ENCODE measurements around the gene SLC7A4. TPM values are rescaled to one million over a fixed set of nuclear protein-coding genes. Genes with fewer than 3 reads are reported as not detected.
"Not testable (repeated sequence)": the region's sequence is repeated elsewhere in the genome, so short reads cannot be mapped to it uniquely, and the experiment has no call there.

Gene SLC7A4
- total and polyA plus RNA-seq, 12 donors, result 0.73 to 7.2 (median 3.3) TPM

GRCh38 chr22:21052715-21053459, 20.5 kb upstream of the SLC7A4 start:
- no peaks in the 10 kb centered on the region for H3K9me3 ChIP-seq (replicated peaks in 1 of 3)
- 78 to 84% (median 82%) methylated on average over 7 to 8 of the region's 8 CpGs for WGBS, 4 donors
- no peak overlapping the region for H3K27ac ChIP-seq
- H3K27me3 ChIP-seq, result no peaks in the 10 kb centered on the region
- H3K4me3 ChIP-seq, result no peak overlapping the region
- intact Hi-C loops (cut with DNase I), result no loop called here
- H3K36me3 ChIP-seq (replicated peaks in 1 of 2), result no peaks in the 10 kb centered on the region
- TF ChIP-seq POLR2A (IDR thresholded peaks at IDR 0.05) (no peak), CTCF (IDR thresholded peaks at IDR 0.05) (no peak)
- DNase-seq, result no peak
- H3K4me1 ChIP-seq (replicated peaks in 1 of 2), result no peaks in the 10 kb centered on the region

- no peaks in the 10 kb centered on the region for H3K9me3 ChIP-seq (replicated peaks in 1 of 3)
- intact Hi-C loops (cut with DNase I), result no loop called here
- no peak overlapping the region for H3K4me3 ChIP-seq
- H3K4me1 ChIP-seq (replicated peaks in 1 of 2), result no peaks in the 10 kb centered on the region
- H3K36me3 ChIP-seq (replicated peaks in 1 of 2), result no peaks in the 10 kb centered on the region
- no peak for DNase-seq
- no peaks in the 10 kb centered on the region for H3K27me3 ChIP-seq
- WGBS, 4 donors, result 66 to 75% (median 71%) methylated on average over 8 of the region's 8 CpGs
- TF ChIP-seq CTCF (IDR thresholded peaks at IDR 0.05) (no peak), POLR2A (IDR thresholded peaks at IDR 0.05) (no peak)
- H3K27ac ChIP-seq, result no peak overlapping the region
Observed at GRCh38 chr22:21051831-21052400, 19.6 kb upstream of the SLC7A4 start.

GRCh38 chr22:21051145-21051830, 18.9 kb upstream of the SLC7A4 start:
- no peak overlapping the region for H3K4me3 ChIP-seq
- no peak overlapping the region for H3K27ac ChIP-seq
- no peaks in the 10 kb centered on the region for H3K36me3 ChIP-seq (replicated peaks in 1 of 2)
- no peaks in the 10 kb centered on the region for H3K27me3 ChIP-seq
- TF ChIP-seq POLR2A (IDR thresholded peaks at IDR 0.05) (no peak), CTCF (IDR thresholded peaks at IDR 0.05) (no peak)
- intact Hi-C loops (cut with DNase I), result no loop called here
- no peaks in the 10 kb centered on the region for H3K9me3 ChIP-seq (replicated peaks in 1 of 3)
- H3K4me1 ChIP-seq (replicated peaks in 1 of 2), result no peaks in the 10 kb centered on the region
- DNase-seq, result no peak
- 81 to 89% (median 85%) methylated on average over 9 of the region's 9 CpGs for whole genome bisulfite sequencing, 4 donors

GRCh38 chr22:21048965-21049364, 16.6 kb upstream of the SLC7A4 start:
- H3K9me3 ChIP-seq (replicated peaks in 1 of 3); intact Hi-C loops (cut with DNase I); H3K27me3 ChIP-seq; H3K4me3 ChIP-seq; DNase-seq; H3K27ac ChIP-seq; H3K36me3 ChIP-seq (replicated peaks in 1 of 2): not testable (repeated sequence)
- peaks cover 13 to 19% of the 10 kb centered on the region in 2 donors for H3K4me1 ChIP-seq (replicated peaks in 1 of 2)
- 92 to 100% (median 94%) methylated on average over 2 to 7 of the region's 12 CpGs; no CpG with 5 or more reads in 1 of the 4 donors for WGBS, 4 donors

- DNase-seq; H3K27me3 ChIP-seq; H3K9me3 ChIP-seq (replicated peaks in 1 of 3); intact Hi-C loops (cut with DNase I); H3K27ac ChIP-seq; H3K36me3 ChIP-seq (replicated peaks in 1 of 2); H3K4me3 ChIP-seq: not testable (repeated sequence)
- peaks cover 13 to 24% of the 10 kb centered on the region in 2 donors for H3K4me1 ChIP-seq (replicated peaks in 1 of 2)
- 83 to 87% (median 85%) methylated on average over 2 to 5 of the region's 5 CpGs; no CpG with 5 or more reads in 1 of the 4 donors for WGBS, 4 donors
Observed at GRCh38 chr22:21048448-21048847, 16.1 kb upstream of the SLC7A4 start.

Data from adrenal gland (tissue), 12 donors.